ENCODE measurements around the gene CEP170B. TPM values are rescaled to one million over a fixed set of nuclear protein-coding genes. Genes with fewer than 3 reads are reported as not detected.

The CEP170B gene
- polyA plus RNA-seq, 1 experiment, result 4.2 TPM

DNA sequence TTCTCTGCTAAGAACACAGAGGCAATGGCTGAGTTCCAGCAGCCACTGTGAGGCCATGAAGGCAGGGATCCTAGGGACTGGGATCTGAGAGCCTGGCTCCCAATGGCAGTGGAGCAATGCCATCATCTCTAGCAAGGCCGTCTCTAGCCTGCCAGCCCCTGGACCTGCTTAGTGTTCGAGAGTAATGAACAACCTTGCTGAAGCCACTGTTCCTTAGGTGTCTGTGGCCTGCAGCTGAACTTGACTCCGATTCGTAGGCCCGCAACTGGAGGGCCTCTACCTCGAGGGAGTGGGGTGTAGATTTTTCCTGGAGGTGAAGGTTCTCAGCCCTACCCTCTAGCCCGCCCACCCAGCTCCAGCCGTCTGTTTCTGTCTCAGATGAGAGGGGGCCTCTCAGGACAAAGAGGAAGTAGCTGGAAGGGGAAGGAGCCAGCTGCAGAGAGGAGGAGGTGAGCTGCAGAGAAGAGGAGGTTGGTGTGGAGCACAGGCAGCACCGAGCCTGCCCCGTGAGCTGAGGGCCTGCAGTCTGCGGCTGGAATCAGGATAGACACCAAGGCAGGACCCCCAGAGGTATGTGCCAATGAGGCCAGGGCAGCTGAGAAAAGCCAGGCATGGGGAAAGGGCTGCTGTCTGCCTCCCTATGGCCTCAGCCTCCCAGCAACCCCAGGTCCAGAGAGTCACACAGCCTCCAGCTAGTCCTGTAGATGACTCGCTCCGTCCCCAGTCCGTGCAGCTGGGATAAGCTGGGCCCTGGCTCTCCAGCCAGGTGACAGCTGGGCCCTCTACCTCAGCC, 59.5 kb downstream of the CEP170B start, which contains the start of gene PLD4:
TSS of gene PLD4 (plus strand) at position 459 of the 793 bp plus-strand sequence. CDS start 2,262 bp downstream, outside the sequence.
- peaks cover 10% of the 10 kb centered on the region for H3K9me3 ChIP-seq (ENCODE audit: control insufficient read depth, insufficient read depth, low read length)
- POLR2A ChIA-PET, result no interaction called here
- no peak within 1 kb of the TSS for H3K4me3 ChIP-seq (ENCODE audit: low read depth, low read length)
- CTCF ChIA-PET, result no interaction called here
- TF ChIP-seq, protein P1, sequence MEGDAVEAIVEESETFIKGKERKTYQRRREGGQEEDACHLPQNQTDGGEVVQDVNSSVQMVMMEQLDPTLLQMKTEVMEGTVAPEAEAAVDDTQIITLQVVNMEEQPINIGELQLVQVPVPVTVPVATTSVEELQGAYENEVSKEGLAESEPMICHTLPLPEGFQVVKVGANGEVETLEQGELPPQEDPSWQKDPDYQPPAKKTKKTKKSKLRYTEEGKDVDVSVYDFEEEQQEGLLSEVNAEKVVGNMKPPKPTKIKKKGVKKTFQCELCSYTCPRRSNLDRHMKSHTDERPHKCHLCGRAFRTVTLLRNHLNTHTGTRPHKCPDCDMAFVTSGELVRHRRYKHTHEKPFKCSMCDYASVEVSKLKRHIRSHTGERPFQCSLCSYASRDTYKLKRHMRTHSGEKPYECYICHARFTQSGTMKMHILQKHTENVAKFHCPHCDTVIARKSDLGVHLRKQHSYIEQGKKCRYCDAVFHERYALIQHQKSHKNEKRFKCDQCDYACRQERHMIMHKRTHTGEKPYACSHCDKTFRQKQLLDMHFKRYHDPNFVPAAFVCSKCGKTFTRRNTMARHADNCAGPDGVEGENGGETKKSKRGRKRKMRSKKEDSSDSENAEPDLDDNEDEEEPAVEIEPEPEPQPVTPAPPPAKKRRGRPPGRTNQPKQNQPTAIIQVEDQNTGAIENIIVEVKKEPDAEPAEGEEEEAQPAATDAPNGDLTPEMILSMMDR (IDR thresholded peaks at IDR 0.05; ENCODE audit: low read depth, low read length), result no peak
- no peak within 1 kb of the TSS for H3K27ac ChIP-seq (ENCODE audit: low read depth, low read length)
- H3K27me3 ChIP-seq (ENCODE audit: control insufficient read depth, insufficient read depth, low read length), result peaks cover 4% of the 10 kb centered on the region
- no peak for DNase-seq (ENCODE audit: low read depth, low spot score)

DNA sequence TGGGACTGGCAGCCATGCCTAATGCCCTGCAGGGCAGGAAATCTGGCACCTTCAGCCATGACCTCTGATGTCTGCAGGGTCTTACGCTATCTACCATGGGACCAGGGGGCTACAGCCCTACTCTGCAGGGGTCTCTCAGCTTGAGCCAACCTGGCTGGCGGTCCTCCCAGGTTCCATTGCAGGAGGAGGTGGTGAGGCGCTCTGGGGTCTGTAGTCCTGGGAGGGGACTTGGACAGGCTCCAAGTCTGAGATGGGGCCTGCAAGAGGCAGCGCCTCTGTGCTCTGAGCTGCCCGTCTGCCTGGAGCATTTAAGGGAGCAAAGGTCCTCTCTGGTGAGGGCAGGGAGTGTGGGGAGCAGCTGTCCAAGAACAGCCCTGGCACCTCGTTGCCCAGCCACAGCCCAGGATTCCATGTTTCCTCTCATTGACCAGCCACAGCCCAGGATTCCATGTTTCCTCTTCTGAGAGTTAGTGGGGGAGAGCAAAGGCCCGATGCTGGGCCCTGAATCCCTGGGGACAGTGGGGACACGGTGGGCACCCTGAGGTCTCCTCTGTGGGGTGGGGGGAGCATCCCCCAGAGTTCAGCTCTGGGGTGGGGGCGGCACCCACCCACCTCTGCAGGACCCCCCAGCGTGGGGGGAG, 60.3 kb downstream of the CEP170B start:
- ChIA-PET CTCF (no interaction called here), POLR2A (no interaction called here)
- H3K27ac ChIP-seq (ENCODE audit: low read depth, low read length), result no peak overlapping the region
- DNase-seq (ENCODE audit: low read depth, low spot score), result no peak
- peaks cover 10% of the 10 kb centered on the region for H3K9me3 ChIP-seq (ENCODE audit: control insufficient read depth, insufficient read depth, low read length)
- TF ChIP-seq, protein P1 (IDR thresholded peaks at IDR 0.05; ENCODE audit: low read depth, low read length), result no peak
- no peak overlapping the region for H3K4me3 ChIP-seq (ENCODE audit: low read depth, low read length)
- peaks cover 4% of the 10 kb centered on the region for H3K27me3 ChIP-seq (ENCODE audit: control insufficient read depth, insufficient read depth, low read length)

DNA sequence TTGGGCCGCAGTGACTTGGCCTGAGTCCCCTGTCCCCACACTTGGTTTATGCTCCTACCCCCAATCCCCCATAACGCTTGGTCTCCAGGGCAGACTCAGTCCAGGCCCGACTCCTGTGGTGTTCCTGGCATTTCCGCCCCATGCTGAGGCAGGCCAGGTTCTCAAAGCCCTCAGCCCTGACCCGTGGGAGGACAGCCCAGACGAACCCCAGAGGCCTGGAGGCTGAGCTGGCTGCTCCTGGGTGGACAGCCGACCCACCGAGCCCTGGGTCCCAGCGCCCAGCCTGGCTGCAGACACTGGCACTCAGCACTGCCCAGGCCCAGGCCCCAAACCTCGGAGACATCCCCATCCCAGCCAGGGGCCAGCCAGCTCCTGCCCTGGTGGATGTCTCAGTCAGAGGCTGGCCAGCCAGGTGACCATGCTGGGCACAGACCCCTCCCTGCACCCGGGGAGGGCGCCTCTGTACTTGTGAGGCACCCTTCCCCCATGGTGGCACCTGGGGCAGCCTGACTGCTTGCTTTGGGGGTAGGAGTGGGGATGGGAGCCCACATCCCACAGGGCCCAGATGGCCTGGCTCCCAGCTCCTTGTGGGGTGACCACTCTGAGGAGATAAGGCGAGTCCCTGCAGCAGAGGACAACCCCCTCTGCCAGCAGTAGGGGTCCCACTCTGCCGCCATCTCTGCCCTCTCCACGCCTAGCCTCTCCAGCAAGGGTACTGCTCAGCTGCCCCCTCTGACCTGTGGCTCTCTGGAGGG, 61.0 kb downstream of the CEP170B start:
- CTCF ChIA-PET, result no interaction called here
- Histone ChIP-seq H3K4me3 (ENCODE audit: low read depth, low read length) (no peak overlapping the region), H3K9me3 (ENCODE audit: control insufficient read depth, insufficient read depth, low read length) (peaks cover 10% of the 10 kb centered on the region), H3K27me3 (ENCODE audit: control insufficient read depth, insufficient read depth, low read length) (peaks cover 8% of the 10 kb centered on the region), H3K27ac (ENCODE audit: low read depth, low read length) (no peak overlapping the region)
- POLR2A ChIA-PET, result no interaction called here
- TF ChIP-seq, protein P1 (IDR thresholded peaks at IDR 0.05; ENCODE audit: low read depth, low read length), result no peak
- DNase-seq (ENCODE audit: low read depth, low spot score), result no peak

DNA sequence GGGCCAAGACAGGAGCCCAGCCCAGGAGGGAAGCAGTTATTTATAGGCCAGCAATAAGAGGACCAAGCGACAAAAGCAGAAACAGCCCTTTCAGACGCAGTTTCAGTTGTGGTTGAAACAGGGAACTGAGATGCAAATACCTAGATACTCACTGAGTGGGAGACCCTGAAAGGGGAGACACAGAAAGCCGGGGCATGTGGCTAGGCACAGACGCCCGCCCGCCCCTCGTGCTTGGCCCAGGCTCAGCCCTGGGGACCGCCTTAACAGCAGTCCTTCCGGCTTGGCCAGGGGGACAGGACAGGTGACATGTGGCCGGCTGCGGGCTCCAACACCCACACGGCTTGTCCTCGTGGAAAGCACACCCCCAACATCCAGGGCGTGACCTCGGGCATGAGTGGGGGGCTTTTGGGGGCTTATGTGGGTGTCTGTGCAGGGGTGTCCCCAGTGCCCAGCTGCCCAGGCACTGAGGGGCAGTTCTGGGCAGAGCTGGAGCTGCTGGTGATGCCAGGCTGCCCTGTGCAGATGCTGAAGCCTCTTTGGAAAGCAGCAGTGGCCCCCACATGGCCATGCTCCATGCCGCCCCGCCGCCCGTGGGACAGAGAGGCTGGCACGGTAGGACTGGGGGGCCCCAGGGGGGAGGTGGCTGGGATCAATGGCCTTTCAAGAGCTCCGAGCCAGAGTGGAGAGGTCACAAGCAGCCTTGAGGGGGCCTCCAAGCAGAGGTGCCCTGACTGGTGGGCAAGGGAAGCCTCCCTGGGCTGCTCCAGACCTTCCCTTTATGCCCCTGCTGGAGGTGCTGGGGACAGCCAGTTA, 61.8 kb downstream of the CEP170B start:
- Histone ChIP-seq H3K27ac (ENCODE audit: low read depth, low read length) (no peak overlapping the region), H3K27me3 (ENCODE audit: control insufficient read depth, insufficient read depth, low read length) (peaks cover 11% of the 10 kb centered on the region), H3K9me3 (ENCODE audit: control insufficient read depth, insufficient read depth, low read length) (peaks cover 10% of the 10 kb centered on the region), H3K4me3 (ENCODE audit: low read depth, low read length) (no peak overlapping the region)
- TF ChIP-seq, protein P1 (IDR thresholded peaks at IDR 0.05; ENCODE audit: low read depth, low read length), result no peak
- DNase-seq (ENCODE audit: low read depth, low spot score), result no peak
- CTCF ChIA-PET, result no interaction called here
- POLR2A ChIA-PET, result no interaction called here
